ENCODE results near the gene GREB1. TPM values are rescaled to one million over a fixed set of nuclear protein-coding genes. Genes with fewer than 3 reads are reported as not detected.

The GREB1 gene
- total RNA-seq, 1 donor from 2014 or later = 82.5 TPM

GRCh38 chr2:11615209-11615608 lies 81.4 kb downstream of the GREB1 start:
- H3K27ac Mint-ChIP-seq = no peak overlapping the region
- no peaks in the 10 kb centered on the region for H3K27me3 Mint-ChIP-seq
- no peaks in the 10 kb centered on the region for H3K4me1 Mint-ChIP-seq (ENCODE audit: low read depth)
- TF ChIP-seq CTCF (IDR thresholded peaks at IDR 0.05; ENCODE audit: unreplicated experiment) = no peak
- H3K4me3 Mint-ChIP-seq (ENCODE audit: low read depth) = no peak overlapping the region
- no peaks in the 10 kb centered on the region for H3K9me3 Mint-ChIP-seq (ENCODE audit: low read depth)
- DNase-seq (ENCODE audit: low spot score, unreplicated experiment) = no peak
- peaks cover 28% of the 10 kb centered on the region for H3K36me3 Mint-ChIP-seq (ENCODE audit: insufficient read depth)

- H3K4me3 Mint-ChIP-seq (ENCODE audit: low read depth) = no peak overlapping the region
- no peaks in the 10 kb centered on the region for H3K27me3 Mint-ChIP-seq
- TF ChIP-seq CTCF (IDR thresholded peaks at IDR 0.05; ENCODE audit: unreplicated experiment) = no peak
- H3K36me3 Mint-ChIP-seq (ENCODE audit: insufficient read depth) = peaks cover 30% of the 10 kb centered on the region
- H3K27ac Mint-ChIP-seq = no peak overlapping the region
- DNase-seq (ENCODE audit: low spot score, unreplicated experiment) = no peak
- H3K9me3 Mint-ChIP-seq (ENCODE audit: low read depth) = no peaks in the 10 kb centered on the region
- no peaks in the 10 kb centered on the region for H3K4me1 Mint-ChIP-seq (ENCODE audit: low read depth)
Measured at GRCh38 chr2:11616097-11616687, 82.3 kb downstream of the GREB1 start.

- DNase-seq (ENCODE audit: low spot score, unreplicated experiment) = no peak
- no peak overlapping the region for H3K27ac Mint-ChIP-seq
- H3K9me3 Mint-ChIP-seq (ENCODE audit: low read depth) = no peaks in the 10 kb centered on the region
- no peaks in the 10 kb centered on the region for H3K4me1 Mint-ChIP-seq (ENCODE audit: low read depth)
- H3K36me3 Mint-ChIP-seq (ENCODE audit: insufficient read depth) = peaks cover 27% of the 10 kb centered on the region
- no peak for TF ChIP-seq CTCF (IDR thresholded peaks at IDR 0.05; ENCODE audit: unreplicated experiment)
- H3K4me3 Mint-ChIP-seq (ENCODE audit: low read depth) = no peak overlapping the region
- no peaks in the 10 kb centered on the region for H3K27me3 Mint-ChIP-seq
Measured at GRCh38 chr2:11616851-11617415, 83.1 kb downstream of the GREB1 start.

GRCh38 chr2:11617527-11617926 lies 83.7 kb downstream of the GREB1 start:
- H3K4me3 Mint-ChIP-seq (ENCODE audit: low read depth) = no peak overlapping the region
- DNase-seq (ENCODE audit: low spot score, unreplicated experiment) = no peak
- no peak for TF ChIP-seq CTCF (IDR thresholded peaks at IDR 0.05; ENCODE audit: unreplicated experiment)
- no peaks in the 10 kb centered on the region for H3K27me3 Mint-ChIP-seq
- no peaks in the 10 kb centered on the region for H3K4me1 Mint-ChIP-seq (ENCODE audit: low read depth)
- H3K36me3 Mint-ChIP-seq (ENCODE audit: insufficient read depth) = peaks cover 26% of the 10 kb centered on the region
- no peaks in the 10 kb centered on the region for H3K9me3 Mint-ChIP-seq (ENCODE audit: low read depth)
- peak overlapping the region; percentile 80 for H3K27ac Mint-ChIP-seq

- no peak for TF ChIP-seq CTCF (IDR thresholded peaks at IDR 0.05; ENCODE audit: unreplicated experiment)
- H3K4me1 Mint-ChIP-seq (ENCODE audit: low read depth) = no peaks in the 10 kb centered on the region
- H3K27me3 Mint-ChIP-seq = no peaks in the 10 kb centered on the region
- H3K27ac Mint-ChIP-seq = no peak overlapping the region
- H3K36me3 Mint-ChIP-seq (ENCODE audit: insufficient read depth) = peaks cover 27% of the 10 kb centered on the region
- no peaks in the 10 kb centered on the region for H3K9me3 Mint-ChIP-seq (ENCODE audit: low read depth)
- no peak for DNase-seq (ENCODE audit: low spot score, unreplicated experiment)
- no peak overlapping the region for H3K4me3 Mint-ChIP-seq (ENCODE audit: low read depth)
Measured at GRCh38 chr2:11617984-11618707, 84.3 kb downstream of the GREB1 start.

Measured in progenitor cell of endocrine pancreas (in vitro differentiated cells).